Fibroblast of lung (primary cell): ENCODE data around the gene TAF1C. TPM values are rescaled to one million over a fixed set of nuclear protein-coding genes. Genes with fewer than 3 reads are reported as not detected.

Experiments used
- DNase-seq, 2 donors: peaks; one replicate each; pipeline versions ENCODE4 v3.0.0 to v3.0.0-alpha.2; 2010; ENCODE audit warnings: low read depth in 2 of 2
- H2AFZ ChIP-seq: 2 replicates; pipeline ENCODE4 v1.5.1; 2012; ENCODE audit warnings: low read length, control low read depth, inconsistent platforms
- H3K27ac ChIP-seq: 2 replicates; pipeline ENCODE4 v1.5.1; 2011; ENCODE audit warnings: low read length, control low read depth; ENCODE audit not compliant: insufficient read depth
- H3K27me3 ChIP-seq: 2 replicates; pipeline ENCODE4 v1.5.1; 2011; ENCODE audit warnings: mild to moderate bottlenecking, low read length; ENCODE audit not compliant: control insufficient read depth, insufficient read depth
- H3K36me3 ChIP-seq: 2 replicates; pipeline ENCODE4 v1.5.1; 2011; ENCODE audit warnings: low read length; ENCODE audit not compliant: control insufficient read depth, insufficient read depth
- H3K4me1 ChIP-seq: 2 replicates; pipeline ENCODE4 v1.5.1; 2011; ENCODE audit warnings: low read length; ENCODE audit not compliant: control insufficient read depth, insufficient read depth; ENCODE audit errors: extremely low read depth
- H3K4me2 ChIP-seq: 2 replicates; pipeline ENCODE4 v1.5.1; 2011; ENCODE audit warnings: low read length, control low read depth; ENCODE audit not compliant: insufficient read depth; ENCODE audit errors: extremely low read depth
- H3K4me3 ChIP-seq, 4 experiments: fragments of 200-600 bp in 1 of 4; sonication (generic) in 1 of 4; replicated peaks in 1 of 4; 2 replicates each; pipeline ENCODE4 v1.5.1; 2011 to 2016; ENCODE audit warnings: low read length in 4 of 4, low read depth in 3 of 4, mild to moderate bottlenecking in 3 of 4, control low read depth in 2 of 4, inconsistent platforms in 1 of 4, mixed read lengths in 1 of 4; ENCODE audit not compliant: insufficient read depth in 1 of 4; ENCODE audit errors: control extremely low read depth in 1 of 4
- H3K79me2 ChIP-seq: 2 replicates; pipeline ENCODE4 v1.5.1; 2012; ENCODE audit warnings: mild to moderate bottlenecking, low read length, inconsistent platforms; ENCODE audit not compliant: control insufficient read depth, insufficient read depth
- H3K9ac ChIP-seq: 2 replicates; pipeline ENCODE4 v1.5.1; 2011; ENCODE audit warnings: mild to moderate bottlenecking, low read length, control low read depth; ENCODE audit not compliant: insufficient read depth
- H3K9me3 ChIP-seq: 2 replicates; pipeline ENCODE4 v1.5.1; 2012; ENCODE audit warnings: low read depth, low read length; ENCODE audit not compliant: control insufficient read depth, insufficient read depth
- H4K20me1 ChIP-seq: 2 replicates; pipeline ENCODE4 v1.5.1; 2011; ENCODE audit warnings: low read length; ENCODE audit not compliant: control insufficient read depth, insufficient read depth; ENCODE audit errors: extremely low read depth
- EZH2 ChIP-seq: IDR thresholded peaks from 2 replicates; pipeline ENCODE4 v1.5.1; 2012; ENCODE audit warnings: low read length, control low read depth, mild to moderate bottlenecking; ENCODE audit errors: missing control alignments
- polyA plus RNA-seq, 2 donors: library from polyadenylated mRNA; depleted of rRNA in 1 of 2; stranded (reverse) in 1 of 2; unstranded in 1 of 2; fragments of >200 nt; gene quantifications; 2 replicates each; pipeline ENCODE4 v1.2.1, GENCODE V29; 2011 to 2012; ENCODE audit warnings: missing spikeins in 1 of 2
- total RNA-seq: library from RNA; depleted of rRNA; stranded (reverse); fragments of >200 nt; gene quantifications from 2 replicates; pipeline ENCODE4 v1.2.1, GENCODE V29; 2014
- TF ChIP-seq, protein P1 (sequence below), 2 donors: IDR thresholded peaks in 1 of 2; conservative IDR thresholded peaks in 1 of 2; 1 replicate in 1 of 2; 2 replicates in 1 of 2; pipeline ENCODE4 v1.5.1; 2011 to 2012; ENCODE audit warnings: low read length in 2 of 2, control low read depth in 1 of 2, inconsistent platforms in 1 of 2, low read depth in 1 of 2, mild to moderate bottlenecking in 1 of 2

TAF1C gene
- total and polyA plus RNA-seq, 2 donors (not counting 1 experiment from before 2014, with no cell fraction given): 9.3 to 12.9 TPM

DNA sequence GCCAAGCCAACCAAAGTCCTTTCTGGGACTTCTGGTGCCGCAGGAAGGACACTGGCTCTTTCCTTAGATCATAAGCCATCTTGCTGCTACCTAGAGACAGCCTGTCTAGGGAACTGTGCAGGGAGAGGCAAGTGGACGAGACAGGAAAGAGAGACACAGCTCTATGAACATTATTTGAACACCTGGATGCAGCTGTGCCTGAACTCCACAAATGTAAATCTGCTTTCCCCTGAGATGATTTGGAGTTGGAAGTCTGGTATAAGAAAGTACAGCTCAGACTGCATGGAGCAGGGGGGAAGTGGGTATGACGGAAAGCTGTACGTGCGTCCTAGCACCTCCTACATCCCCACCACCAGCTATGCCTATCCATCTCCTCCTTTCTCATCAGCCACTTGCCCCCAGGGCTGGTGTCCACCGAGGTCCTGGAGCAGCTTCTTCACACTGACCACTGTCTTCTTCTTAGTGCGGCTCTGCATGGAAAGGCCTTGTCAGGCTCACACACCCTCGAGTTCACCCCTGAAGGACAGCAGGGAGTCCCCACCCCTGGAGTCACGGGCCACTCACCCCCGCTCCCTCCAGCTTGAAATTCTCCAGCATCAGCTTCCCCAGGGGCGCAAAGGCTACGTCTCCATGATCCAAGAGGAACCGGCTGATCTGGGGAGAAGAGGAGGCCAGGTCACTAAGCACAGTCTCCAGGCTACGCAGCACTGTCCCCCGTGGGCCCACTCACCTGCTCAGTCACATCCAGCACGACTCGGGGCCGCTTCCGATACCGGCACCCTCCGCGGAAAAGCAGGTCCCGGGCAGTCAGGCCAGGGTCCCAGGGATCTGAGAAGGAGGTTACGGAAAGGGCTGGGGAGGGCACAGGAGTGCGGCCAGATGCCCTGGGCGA, 3.9 kb downstream of the TAF1C start:
- Histone ChIP-seq H4K20me1 (no peaks in the 10 kb centered on the region), H3K9ac (no peak overlapping the region), H3K27me3 (no peaks in the 10 kb centered on the region), H3K36me3 (peaks cover 30% of the 10 kb centered on the region), H3K4me2 (no peak overlapping the region), H3K4me1 (peaks cover 2% of the 10 kb centered on the region), H2AFZ (no peak overlapping the region), H3K27ac (no peak overlapping the region), H3K79me2 (peaks cover 24% of the 10 kb centered on the region), H3K9me3 (no peaks in the 10 kb centered on the region), H3K4me3 (no peak overlapping the region)
- no peak for DNase-seq
- TF ChIP-seq, protein P1, sequence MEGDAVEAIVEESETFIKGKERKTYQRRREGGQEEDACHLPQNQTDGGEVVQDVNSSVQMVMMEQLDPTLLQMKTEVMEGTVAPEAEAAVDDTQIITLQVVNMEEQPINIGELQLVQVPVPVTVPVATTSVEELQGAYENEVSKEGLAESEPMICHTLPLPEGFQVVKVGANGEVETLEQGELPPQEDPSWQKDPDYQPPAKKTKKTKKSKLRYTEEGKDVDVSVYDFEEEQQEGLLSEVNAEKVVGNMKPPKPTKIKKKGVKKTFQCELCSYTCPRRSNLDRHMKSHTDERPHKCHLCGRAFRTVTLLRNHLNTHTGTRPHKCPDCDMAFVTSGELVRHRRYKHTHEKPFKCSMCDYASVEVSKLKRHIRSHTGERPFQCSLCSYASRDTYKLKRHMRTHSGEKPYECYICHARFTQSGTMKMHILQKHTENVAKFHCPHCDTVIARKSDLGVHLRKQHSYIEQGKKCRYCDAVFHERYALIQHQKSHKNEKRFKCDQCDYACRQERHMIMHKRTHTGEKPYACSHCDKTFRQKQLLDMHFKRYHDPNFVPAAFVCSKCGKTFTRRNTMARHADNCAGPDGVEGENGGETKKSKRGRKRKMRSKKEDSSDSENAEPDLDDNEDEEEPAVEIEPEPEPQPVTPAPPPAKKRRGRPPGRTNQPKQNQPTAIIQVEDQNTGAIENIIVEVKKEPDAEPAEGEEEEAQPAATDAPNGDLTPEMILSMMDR (conservative IDR thresholded peaks at IDR 0.05 in 1 of 2, IDR thresholded peaks at IDR 0.05 in 1 of 2; ENCODE audit: low read depth in 1 of 2, low read length in 2 of 2): no peak
- no peak for TF ChIP-seq EZH2

DNA sequence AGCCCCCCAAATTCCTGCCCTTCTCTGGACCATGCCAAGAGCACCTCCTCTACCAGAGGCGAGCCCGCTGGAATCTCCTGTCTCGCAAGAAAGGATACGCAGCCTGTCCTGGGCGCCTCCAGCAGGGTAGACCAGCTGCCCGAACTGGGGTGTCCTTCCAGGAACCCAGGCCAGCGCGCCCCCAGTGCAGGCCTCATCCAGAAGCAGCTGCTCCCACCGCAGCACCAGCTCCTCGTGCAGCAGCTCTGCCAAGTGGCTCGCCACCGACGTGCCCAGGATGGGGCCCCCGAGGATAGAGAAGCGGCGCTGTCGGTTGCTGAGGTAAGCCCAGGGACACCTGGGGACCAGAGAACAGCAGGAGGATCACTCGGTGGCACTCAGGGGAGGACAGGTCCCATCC, 4.8 kb downstream of the TAF1C start:
- Histone ChIP-seq H3K9me3 (no peaks in the 10 kb centered on the region), H3K4me3 (no peak overlapping the region), H3K4me2 (no peak overlapping the region), H3K4me1 (peaks cover 11% of the 10 kb centered on the region), H2AFZ (no peak overlapping the region), H3K79me2 (peaks cover 24% of the 10 kb centered on the region), H3K9ac (no peak overlapping the region), H4K20me1 (no peaks in the 10 kb centered on the region), H3K27me3 (no peaks in the 10 kb centered on the region), H3K27ac (no peak overlapping the region), H3K36me3 (peaks cover 31% of the 10 kb centered on the region)
- no peak for TF ChIP-seq EZH2
- TF ChIP-seq, protein P1 (conservative IDR thresholded peaks at IDR 0.05 in 1 of 2, IDR thresholded peaks at IDR 0.05 in 1 of 2; ENCODE audit: low read depth in 1 of 2, low read length in 2 of 2): no peak
- no peak for DNase-seq

DNA sequence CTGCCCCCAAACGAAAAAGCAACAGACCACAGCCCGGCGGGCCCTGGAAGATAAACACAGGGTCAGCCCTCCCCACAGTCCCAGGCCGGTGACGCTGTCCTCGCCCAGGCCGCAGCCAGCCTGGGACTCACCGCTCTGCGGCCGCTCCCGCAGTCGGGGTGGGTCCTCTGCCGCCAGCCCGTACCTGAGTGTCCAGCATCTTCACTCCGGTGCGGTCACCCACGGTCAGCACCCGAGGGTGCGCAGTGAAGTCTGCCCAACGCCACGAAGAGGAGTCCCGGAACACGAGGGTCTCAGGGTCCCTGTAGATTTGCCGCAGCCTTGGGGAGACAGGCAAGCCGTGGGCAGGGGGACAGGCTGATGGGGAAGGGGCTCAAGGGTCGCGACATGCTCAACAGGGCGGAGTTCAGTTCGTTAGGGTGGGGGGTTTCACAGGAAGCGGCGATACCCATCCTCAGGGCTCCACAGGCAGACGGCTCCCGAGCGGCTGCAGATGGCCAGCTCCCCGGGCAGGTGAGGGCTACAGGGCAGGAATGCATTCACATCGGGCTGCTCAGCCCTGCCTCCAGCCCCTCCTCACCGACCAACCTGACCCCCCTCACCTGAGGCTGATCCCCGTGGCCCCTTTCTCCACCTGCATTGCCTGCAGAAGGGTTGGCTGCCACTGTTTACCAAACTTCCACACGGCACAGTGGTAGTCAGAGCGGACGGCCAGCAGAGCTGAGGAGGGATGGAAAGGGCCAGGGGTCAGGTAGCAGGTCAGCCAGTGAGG, 5.5 kb downstream of the TAF1C start:
- Histone ChIP-seq H3K79me2 (peaks cover 19% of the 10 kb centered on the region), H2AFZ (no peak overlapping the region), H3K27ac (no peak overlapping the region), H3K4me2 (no peak overlapping the region), H4K20me1 (no peaks in the 10 kb centered on the region), H3K4me3 (no peak overlapping the region), H3K9me3 (no peaks in the 10 kb centered on the region), H3K4me1 (peaks cover 18% of the 10 kb centered on the region), H3K9ac (no peak overlapping the region), H3K36me3 (peaks cover 31% of the 10 kb centered on the region), H3K27me3 (no peaks in the 10 kb centered on the region)
- DNase-seq: no peak
- TF ChIP-seq, protein P1 (conservative IDR thresholded peaks at IDR 0.05 in 1 of 2, IDR thresholded peaks at IDR 0.05 in 1 of 2; ENCODE audit: low read depth in 1 of 2, low read length in 2 of 2): no peak
